GM21423 (cell line): ENCODE results near the gene THBD.

ENCODE experiments used
- ATAC-seq: cut with Tn5 transposase; IDR thresholded peaks from one replicate; pipeline ENCODE4 v1.9.1; 2021; ENCODE audit warnings: mild to moderate bottlenecking, moderate library complexity; ENCODE audit not compliant: unreplicated experiment

Gene THBD

DNA sequence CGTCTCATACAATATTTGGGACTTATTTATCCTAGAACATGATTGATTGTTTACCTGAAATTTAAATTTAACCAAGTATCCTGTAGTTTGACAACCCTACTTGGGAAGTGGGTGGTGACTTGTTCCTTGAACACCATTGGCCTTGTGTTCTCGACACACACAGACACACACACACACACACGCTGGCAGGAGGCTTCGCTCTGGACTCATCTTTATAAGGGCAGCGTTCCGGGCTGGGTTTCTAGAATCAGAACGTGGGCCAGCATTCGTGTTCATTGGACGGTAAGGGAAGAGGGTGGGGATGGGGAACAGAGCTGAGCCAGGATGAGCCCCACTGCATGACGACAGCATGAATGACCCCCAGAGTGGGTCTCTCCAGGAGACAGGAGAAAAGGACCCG is 30.5 kb downstream of the THBD start:
- ATAC-seq = no peak

DNA sequence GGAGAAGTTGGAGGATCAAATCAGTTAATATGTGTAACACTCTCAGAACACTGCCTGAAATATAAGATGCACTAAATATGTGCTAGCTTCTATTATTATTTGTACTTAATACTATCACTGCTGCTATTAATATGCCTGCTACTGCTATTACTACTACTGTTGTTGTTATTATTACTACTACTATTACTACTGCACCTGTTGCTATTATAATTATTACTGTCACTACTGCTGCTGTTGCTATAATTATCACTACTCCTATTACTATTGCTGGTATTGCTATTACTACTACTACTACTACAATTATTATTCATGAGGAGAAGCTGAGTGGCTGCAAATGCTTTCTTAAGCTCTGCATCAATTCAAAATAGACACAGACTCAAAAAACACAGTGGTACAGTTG is 31.0 kb downstream of the THBD start:
- no peak for ATAC-seq

DNA sequence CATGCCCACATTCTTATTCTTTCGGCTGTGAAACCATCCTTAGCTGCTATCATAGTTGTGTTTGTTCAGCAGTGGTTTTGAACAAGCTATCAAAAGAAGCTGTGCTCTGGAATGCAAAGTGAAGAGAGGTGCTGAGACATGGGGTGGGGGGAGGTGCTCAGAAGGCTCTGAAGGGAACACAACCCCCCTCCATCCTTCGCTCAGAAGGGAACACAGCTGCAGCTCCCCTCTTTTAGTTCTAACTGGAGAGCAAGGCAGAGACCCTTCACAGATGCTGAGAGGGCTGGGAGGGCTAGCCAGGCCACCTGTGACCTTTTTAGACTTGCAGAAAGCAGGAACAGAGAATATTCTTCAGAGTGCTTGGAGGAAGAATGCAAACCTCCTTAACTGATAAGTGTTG is 32.0 kb downstream of the THBD start:
- ATAC-seq = no peak

DNA sequence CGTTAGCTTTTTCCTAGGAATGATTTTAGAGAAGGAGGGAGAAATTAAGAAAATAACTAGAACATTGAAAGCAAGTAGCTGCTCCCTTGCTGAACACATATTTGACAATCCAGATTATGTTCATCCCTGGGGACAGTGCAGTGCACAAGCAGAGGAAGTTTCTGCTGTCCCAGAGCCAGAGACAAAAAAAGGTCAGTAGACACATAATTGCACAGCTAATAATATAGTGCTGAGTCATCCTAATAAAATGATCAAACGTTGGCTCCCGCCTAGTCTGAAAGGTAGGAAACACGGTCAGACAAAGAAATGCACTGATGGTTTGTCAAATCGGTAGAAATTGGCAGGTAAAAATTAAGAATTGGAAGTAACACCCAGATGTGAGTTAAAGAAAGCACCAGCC is 36.0 kb downstream of the THBD start:
- no peak for ATAC-seq

DNA sequence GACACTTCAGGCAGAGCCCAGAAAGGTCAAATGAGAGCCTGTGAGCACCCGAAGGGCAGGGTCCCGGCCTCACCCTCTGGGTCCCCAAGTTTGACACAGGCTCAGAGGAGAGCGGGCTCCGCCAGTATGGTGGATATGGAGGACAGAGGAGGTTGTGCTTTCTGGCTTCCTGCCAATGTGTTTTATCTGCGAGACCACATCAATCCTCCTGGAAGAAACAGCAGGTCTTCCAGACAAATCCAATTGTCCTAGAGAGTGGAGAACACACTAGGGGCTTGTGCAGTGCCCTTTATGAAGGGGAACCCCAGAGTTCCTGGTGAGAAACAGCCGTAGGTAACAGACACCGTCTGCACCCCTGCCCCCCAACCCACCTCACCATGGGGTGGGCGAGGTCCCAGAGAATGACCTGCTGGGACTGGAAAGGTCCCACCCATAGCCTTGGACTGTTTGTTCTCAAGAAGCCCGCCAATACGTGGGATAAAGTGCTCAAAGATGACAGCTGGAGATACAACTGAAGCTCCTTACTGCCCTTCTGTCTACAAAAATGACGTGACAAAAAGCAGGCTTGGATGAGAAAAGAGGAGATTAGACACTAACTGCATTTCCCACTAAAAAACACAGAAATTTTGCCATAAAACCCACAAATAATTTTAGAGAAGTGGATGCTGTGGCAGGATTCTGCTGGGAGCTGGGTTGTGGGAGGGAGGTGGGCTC is 38.3 kb downstream of the THBD start:
- ATAC-seq = no peak

DNA sequence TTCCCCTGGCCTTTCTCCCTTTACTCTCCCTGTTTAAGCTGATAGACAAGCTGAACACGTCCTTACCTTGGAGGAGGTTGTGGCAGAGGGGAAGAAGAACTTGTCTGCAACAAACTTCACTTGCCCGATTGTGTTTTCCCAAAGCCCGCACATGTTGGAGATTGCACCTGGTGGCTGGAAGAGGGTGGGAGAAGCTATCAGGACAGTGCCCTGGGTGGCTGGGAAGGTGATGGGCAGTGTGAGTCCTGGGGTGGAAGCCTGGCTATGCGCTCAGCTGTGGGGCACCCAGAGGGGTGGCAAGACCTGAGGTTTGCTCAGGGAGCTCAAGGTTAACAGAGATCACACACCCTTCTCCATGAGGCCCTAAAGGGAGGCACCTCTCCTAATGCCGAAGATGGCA is 39.4 kb downstream of the THBD start:
- ATAC-seq = no peak

DNA sequence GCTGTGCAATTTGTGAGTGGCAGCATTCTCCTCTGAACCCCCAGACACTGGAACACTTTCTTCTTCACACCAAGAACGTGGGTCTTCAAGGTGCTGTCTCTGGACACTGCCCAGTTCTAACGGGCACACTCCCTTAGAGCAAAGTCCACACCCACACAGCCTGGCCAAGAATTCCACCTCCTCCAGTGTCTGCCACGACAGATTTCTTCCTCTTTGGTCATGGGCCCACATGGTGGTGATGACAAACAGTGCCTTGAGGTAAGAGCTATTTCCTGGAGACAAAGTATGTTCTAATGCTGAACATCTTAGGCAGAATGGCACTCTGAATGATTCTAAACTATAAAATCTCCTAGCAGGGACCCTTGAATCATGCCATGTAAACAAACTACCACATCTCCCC is 39.8 kb downstream of the THBD start:
- no peak for ATAC-seq

DNA sequence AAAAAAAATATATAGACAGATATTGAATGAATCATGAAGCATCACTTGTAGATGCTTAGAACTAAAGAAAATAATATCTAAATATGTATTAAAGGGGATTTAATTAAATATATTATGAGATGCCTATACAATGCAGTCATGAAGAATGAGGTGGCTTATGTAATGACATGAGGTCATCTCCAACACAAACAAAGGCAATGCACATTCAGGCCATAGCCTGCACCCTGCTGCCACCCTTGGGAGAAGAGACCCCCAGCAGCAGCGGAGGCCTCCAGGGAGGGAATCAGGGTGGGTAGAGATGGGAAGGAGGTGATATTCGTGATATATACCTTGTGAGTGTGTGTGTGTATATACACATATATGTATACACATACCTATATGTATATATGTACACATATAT is 40.8 kb downstream of the THBD start:
- ATAC-seq = no peak

DNA sequence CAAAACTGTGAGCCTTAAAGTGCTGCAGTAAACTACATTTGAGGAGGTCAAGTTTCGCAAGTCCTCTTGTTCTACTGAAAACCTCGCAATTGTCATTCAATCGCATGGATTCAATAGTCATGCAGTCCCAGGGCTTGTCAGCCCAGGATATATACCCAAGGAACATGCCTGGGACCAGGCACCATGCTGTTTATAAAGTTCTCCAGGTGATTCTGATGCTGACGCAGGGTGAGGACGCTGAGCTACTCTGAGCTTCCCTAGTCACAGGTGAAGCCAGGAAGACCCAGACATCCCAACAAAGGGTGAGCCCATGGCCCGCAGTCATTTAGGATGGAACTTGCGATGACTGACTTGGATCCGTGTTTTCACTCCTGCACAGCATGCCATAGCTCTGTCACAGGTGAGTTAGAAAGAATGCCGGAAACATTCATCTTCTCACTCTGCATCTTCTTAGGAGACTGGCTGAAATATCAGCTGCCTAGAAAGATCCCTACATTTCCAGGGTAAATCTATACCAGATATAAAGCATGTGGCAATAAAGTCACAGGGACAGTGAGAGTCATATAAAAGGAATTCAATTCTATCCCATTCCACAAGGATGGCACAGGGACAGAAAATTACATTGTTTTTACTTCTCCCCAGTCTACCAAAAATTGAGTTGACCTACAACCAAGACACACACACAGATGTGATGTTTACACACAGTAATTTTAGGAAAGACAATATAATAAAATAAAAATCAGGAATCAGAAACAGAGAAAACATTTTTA is 41.4 kb downstream of the THBD start:
- no peak for ATAC-seq

DNA sequence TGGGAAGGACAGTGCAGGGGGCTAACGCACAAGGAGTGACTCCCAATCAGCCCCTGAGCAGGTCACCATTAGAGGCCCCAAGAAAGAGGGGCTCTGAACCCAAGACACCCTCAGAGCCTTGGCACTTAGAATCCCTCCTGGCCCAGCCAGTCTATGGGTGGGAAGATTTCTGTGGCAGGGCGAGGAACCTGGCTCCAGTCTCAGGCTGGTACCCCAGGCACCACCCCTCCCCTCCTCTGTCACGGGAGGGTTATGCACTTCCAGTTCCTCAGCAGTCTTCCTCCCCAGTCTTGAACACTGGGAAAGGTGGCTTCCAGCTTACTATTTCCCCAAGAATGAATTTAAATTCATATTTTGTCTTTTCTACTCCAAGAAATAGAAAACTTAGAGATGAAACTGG is 42.0 kb downstream of the THBD start:
- no peak for ATAC-seq

DNA sequence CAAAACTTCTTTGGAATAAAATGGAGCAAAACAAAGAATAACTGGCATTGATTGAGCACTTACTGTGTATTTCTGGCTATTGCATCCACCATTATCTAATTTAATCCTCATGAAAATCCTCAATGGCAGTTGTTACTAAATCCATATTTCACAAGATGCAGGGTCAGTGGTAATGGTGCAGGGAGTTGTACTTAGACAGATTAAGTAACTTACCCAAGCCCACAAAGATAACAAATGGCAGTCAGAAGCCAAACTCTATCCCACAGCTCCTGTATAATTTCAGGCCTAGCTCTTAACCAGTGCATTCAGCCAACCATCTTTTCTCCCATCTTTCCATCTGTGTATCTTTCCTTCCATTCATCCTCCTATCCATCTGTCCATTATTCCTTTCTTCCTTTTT is 43.7 kb downstream of the THBD start:
- no peak for ATAC-seq

DNA sequence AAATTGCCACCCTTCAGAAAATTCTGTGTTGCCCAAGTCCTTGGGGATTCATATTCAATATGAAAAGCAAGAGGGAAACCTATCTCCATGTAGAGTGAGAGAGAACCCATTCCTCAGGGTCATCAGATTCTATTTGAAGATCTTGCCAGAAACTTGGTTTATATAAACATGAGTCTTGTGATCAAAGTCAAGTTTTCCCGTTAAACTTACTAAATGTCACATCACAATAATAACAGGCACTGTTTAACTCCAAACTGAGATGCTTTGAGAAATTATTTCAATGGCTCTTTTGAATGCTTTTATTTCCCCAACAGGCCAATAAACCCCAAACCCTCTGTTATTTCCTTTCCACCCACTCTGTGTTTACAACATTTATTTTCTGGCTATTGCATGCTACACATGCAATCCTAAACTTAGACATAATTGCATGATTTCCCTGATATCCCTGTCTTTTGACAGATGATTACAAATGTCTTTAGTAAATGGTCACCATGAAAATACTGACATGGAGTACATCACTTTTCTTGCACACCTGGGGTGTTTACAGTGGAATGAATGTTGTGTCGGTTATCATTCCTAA is 45.5 kb downstream of the THBD start:
- no peak for ATAC-seq

DNA sequence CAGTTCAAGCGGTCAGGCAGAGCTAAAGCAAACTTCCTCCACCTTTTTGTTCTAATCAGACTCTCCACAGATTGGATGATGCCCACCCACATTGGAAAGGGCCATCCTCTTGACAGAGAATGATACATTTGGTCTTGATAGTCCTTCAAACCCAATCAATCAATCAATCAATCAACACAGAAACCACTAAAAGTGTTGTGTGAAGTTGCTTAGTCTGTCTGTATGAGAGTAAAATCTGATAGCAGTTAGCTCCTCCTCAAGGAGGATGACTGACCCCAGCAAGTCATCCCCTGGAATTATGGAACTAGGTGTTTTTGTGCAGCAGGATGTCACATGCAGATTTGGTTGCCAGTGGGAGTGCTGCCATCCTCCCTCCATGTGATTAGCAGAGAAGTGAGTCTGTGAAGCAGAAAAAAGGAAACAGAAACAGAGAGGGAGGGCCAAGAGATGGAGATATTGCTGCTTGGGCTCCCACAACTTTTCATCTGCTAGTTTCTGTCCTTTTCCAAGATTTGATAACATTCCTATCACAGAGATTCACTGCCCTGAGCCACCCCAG is 46.3 kb downstream of the THBD start:
- ATAC-seq = no peak

DNA sequence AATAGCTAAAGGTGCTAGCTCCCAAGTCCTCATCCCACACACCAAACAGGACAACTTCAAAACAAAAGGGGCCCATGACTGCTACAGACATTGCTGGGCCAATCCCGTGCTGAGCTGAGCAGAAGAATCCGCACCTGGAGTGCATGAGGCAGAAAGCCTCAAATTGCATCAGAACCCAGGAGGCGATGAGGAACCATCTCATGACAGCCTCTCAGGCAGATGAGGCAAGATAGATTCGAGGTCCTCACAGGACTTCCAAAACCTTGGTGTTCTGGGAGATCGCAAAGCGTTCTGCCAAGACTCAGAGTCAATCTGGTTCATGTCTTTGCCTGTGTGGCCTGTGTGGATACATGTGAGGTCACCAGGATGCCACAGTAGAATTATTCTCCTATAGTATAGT is 47.2 kb downstream of the THBD start:
- no peak for ATAC-seq

DNA sequence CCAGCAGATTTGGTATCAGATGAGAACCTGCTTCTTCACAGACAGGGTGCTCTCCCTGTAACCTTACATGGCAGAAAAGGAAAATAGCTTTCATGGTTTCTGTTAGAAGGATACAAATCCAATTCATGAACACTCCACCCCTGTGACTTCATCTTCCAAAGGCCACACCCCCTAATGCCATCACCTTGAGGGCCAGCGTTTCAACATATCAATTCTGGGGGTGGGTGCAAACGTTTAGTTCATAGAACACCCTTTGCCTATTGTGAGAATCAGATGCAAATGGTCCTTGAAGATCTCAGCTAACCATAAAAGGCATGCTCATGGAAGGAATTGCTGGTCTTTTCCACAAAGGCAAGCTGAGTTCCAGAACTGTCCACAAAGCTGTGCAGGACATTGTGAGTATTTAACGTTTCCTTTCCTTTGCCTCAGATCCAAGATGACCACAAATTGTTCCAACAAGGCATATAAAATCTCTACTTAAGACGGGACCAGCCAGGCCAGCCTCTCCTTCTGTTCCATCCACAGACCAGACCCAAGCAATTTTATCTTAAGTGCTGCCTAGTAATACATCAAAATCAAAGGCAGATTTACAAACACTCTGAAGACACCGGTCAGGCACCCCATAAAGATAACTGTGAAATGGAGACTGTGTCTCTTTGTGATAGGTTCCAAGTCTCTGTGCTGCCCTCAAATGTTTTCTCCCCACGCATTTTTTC is 49.1 kb downstream of the THBD start:
- no peak for ATAC-seq

DNA sequence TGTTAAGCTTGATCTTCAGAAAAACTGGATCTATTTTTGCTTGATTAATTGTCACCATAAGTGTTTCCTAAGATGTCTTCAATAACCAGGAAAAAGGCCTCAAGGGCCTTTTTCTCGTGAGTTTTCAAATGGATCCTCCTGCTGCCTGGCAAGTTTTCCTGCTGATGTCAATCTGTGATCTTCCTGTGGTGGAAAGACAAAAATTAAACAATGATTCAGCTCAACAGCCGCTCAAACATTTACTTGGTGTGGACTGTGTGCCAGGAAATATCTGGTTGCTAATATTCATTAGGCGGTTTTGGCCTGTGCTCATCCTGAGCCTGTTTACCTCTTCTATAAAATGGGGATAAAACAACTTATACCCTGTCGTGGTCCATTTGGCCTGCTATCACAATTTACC is 49.7 kb downstream of the THBD start:
- no peak for ATAC-seq

DNA sequence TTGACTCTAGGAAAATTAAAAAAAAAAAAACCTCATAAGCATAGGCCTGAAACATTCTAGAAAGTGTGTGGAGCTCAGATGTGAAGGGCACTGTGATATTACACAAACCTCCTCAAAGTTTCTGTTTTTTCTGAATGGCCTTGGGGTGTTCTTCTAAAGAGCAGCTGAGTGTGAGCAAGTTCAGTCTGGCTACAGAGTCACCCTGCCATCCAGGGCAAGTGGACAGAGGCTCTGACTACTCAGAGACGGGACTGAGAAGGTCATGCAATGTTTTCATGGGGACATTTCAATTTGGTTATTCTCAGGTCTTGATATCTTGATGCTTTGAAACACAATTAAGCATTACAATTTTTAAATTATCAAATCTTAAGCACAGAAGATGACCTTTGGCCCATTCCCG is 51.0 kb downstream of the THBD start:
- ATAC-seq = no peak

DNA sequence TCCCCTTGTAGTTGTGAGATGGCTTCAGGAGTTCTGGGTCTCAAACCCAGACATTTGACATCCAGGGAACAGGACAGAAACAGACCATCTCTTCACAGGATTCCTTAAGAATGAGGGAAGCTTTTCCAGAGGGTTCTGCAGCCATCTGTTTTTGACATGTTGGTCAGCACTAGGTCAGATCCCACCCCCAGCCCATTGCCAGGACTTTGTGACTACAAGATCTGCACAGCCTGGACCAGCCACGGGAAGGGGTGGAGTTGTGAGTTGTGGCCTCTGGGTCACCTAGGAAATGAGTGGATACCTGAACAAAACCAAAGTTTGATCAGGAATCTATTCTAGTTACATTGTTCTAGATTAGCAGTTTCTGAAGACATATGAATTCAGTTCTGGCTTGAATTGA is 53.5 kb downstream of the THBD start:
- ATAC-seq = no peak
